ENCODE results near the gene KLK14.

KLK14 gene

GRCh38 chr19:51079481-51080110 is 3.1 kb downstream of the KLK14 start:
- H3K36me3 ChIP-seq (ENCODE audit: insufficient read depth, low read length), result no peaks in the 10 kb centered on the region
- H3K9me3 ChIP-seq (ENCODE audit: low read length), result peaks cover under 1% of the 10 kb centered on the region
- no peak overlapping the region for H3K4me3 ChIP-seq (ENCODE audit: low read depth in 1 of 2, low read length in 2 of 2)
- peaks cover 0 to 5% of the 10 kb centered on the region in 2 donors for H3K27me3 ChIP-seq (ENCODE audit: control insufficient read depth in 1 of 2, insufficient read depth in 2 of 2, low read length in 2 of 2)
- H3K4me1 ChIP-seq (ENCODE audit: insufficient read depth, low read length), result no peaks in the 10 kb centered on the region
- H3K9ac ChIP-seq (ENCODE audit: low read length), result no peak overlapping the region
- H3K27ac ChIP-seq (ENCODE audit: low read depth, low read length), result no peak overlapping the region

GRCh38 chr19:51078731-51079130 is 4.0 kb downstream of the KLK14 start:
- H3K27ac ChIP-seq (ENCODE audit: low read depth, low read length), result no peak overlapping the region
- no peak overlapping the region for H3K4me3 ChIP-seq (ENCODE audit: low read depth in 1 of 2, low read length in 2 of 2)
- no peak overlapping the region for H3K9ac ChIP-seq (ENCODE audit: low read length)
- H3K4me1 ChIP-seq (ENCODE audit: insufficient read depth, low read length), result no peaks in the 10 kb centered on the region
- peaks cover 10% of the 10 kb centered on the region for H3K9me3 ChIP-seq (ENCODE audit: low read length)
- H3K36me3 ChIP-seq (ENCODE audit: insufficient read depth, low read length), result no peaks in the 10 kb centered on the region
- peaks cover 0 to 5% of the 10 kb centered on the region in 2 donors for H3K27me3 ChIP-seq (ENCODE audit: control insufficient read depth in 1 of 2, insufficient read depth in 2 of 2, low read length in 2 of 2)

DNA sequence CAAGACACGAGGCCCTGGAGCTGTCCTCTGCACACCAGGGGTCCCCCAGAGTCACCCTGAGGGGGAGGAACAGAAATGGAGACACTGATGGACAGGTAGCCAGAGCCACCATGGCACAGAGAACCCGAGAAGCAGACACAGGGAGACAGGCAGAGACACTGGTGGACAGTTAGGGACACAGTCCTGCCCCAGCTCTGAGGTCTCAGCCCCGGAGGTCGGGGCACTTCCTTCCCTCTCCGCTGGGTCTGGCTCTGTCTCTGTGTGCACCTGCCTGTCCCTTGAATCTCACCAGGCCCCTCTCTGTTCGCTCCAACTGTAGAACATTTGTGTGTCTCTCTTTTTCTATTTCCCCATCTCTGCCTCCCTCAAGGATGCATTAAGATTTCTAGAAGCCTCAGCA is 4.6 kb downstream of the KLK14 start:
- Histone ChIP-seq H3K9ac (ENCODE audit: low read length) (no peak overlapping the region), H3K4me3 (ENCODE audit: low read depth in 1 of 2, low read length in 2 of 2) (no peak overlapping the region), H3K9me3 (ENCODE audit: low read length) (peaks cover 11% of the 10 kb centered on the region), H3K4me1 (ENCODE audit: insufficient read depth, low read length) (no peaks in the 10 kb centered on the region), H3K27ac (ENCODE audit: low read depth, low read length) (no peak overlapping the region), H3K36me3 (ENCODE audit: insufficient read depth, low read length) (no peaks in the 10 kb centered on the region), H3K27me3 (ENCODE audit: control insufficient read depth in 1 of 2, insufficient read depth in 2 of 2, low read length in 2 of 2) (peaks cover 0 to 5% of the 10 kb centered on the region in 2 donors)

DNA sequence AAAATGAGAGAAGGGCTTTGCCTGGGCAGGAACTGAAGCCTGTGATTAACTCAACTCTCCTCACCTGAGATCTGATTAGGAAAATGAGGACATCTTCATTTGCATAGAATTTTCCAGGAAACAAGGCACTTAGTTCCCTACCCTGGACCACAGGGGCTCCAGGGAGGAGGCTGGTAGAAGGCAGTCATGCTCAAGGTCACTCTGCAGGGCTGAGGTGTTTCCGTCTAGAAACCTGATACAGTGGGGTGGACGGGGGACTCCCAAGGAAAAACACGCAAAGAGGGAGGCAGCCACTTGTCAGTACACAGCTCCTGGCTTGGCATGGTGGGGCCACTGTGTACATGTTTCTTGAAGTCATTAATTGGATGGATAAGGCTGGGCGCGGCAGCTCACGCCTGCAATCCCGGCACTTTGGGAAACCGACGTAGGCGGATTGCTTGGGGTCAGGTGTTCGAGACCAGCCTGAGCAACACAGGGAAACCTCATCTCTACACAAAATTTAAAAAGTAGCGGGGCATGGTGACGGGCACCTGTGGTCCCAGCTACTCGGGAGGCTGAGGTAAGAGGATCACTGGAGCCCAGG is 6.0 kb downstream of the KLK14 start:
- Histone ChIP-seq H3K9ac (ENCODE audit: low read length) (no peak overlapping the region), H3K9me3 (ENCODE audit: low read length) (peaks cover 11% of the 10 kb centered on the region), H3K4me3 (ENCODE audit: low read depth in 1 of 2, low read length in 2 of 2) (no peak overlapping the region), H3K4me1 (ENCODE audit: insufficient read depth, low read length) (no peaks in the 10 kb centered on the region), H3K27me3 (ENCODE audit: control insufficient read depth in 1 of 2, insufficient read depth in 2 of 2, low read length in 2 of 2) (peaks cover 0 to 5% of the 10 kb centered on the region in 2 donors), H3K36me3 (ENCODE audit: insufficient read depth, low read length) (no peaks in the 10 kb centered on the region), H3K27ac (ENCODE audit: low read depth, low read length) (no peak overlapping the region)

DNA sequence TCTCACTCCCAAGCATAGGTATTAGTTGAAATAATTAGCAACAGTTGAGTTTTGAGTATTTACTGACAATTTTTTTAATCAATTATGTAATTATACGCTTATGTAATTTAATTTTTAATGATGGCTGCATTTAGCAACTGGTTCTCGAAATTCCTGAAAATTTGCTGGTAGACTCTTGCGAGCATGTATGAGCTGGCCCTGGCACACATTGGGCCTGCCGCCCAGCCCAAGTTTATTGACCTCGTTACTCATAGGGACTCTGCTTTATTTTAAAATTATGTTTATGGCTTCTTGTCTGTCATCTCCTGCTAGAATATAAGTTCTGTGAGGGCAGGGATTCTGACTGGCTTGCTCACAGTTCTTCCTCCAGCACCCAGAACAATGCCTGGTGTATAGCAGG is 6.7 kb downstream of the KLK14 start:
- Histone ChIP-seq H3K27ac (ENCODE audit: low read depth, low read length) (no peak overlapping the region), H3K9ac (ENCODE audit: low read length) (no peak overlapping the region), H3K4me1 (ENCODE audit: insufficient read depth, low read length) (no peaks in the 10 kb centered on the region), H3K4me3 (ENCODE audit: low read depth in 1 of 2, low read length in 2 of 2) (no peak overlapping the region), H3K9me3 (ENCODE audit: low read length) (peaks cover 11% of the 10 kb centered on the region), H3K27me3 (ENCODE audit: control insufficient read depth in 1 of 2, insufficient read depth in 2 of 2, low read length in 2 of 2) (no peaks in the 10 kb centered on the region), H3K36me3 (ENCODE audit: insufficient read depth, low read length) (no peaks in the 10 kb centered on the region)

DNA sequence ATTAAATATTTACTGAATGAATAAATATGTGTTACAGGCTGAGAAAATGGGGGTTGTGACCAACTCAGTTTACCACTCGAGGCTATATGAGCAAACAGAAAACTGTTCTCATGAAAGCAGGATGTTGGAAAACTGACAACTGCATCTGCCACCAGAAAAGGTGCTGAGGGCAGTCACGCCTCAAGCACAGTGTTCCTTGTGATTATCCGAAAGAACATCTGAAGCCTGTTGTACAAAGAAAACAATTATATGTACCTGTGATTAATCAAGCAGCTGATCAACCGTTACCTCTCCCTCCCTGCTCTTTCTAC is 11.6 kb downstream of the KLK14 start:
- Histone ChIP-seq H3K27me3 (ENCODE audit: control insufficient read depth in 1 of 2, insufficient read depth in 2 of 2, low read length in 2 of 2) (peaks cover 3 to 4% of the 10 kb centered on the region in 2 donors), H3K27ac (ENCODE audit: low read depth, low read length) (no peak overlapping the region), H3K9me3 (ENCODE audit: low read length) (peaks cover 11% of the 10 kb centered on the region), H3K9ac (ENCODE audit: low read length) (no peak overlapping the region), H3K4me1 (ENCODE audit: insufficient read depth, low read length) (no peaks in the 10 kb centered on the region), H3K4me3 (ENCODE audit: low read depth in 1 of 2, low read length in 2 of 2) (no peak overlapping the region), H3K36me3 (ENCODE audit: insufficient read depth, low read length) (no peaks in the 10 kb centered on the region)

- Histone ChIP-seq H3K9ac (ENCODE audit: low read length) (no peak overlapping the region), H3K27ac (ENCODE audit: low read depth, low read length) (no peak overlapping the region), H3K36me3 (ENCODE audit: insufficient read depth, low read length) (no peaks in the 10 kb centered on the region), H3K9me3 (ENCODE audit: low read length) (peaks cover 11% of the 10 kb centered on the region), H3K4me1 (ENCODE audit: insufficient read depth, low read length) (no peaks in the 10 kb centered on the region), H3K4me3 (ENCODE audit: low read depth in 1 of 2, low read length in 2 of 2) (no peak overlapping the region), H3K27me3 (ENCODE audit: control insufficient read depth in 1 of 2, insufficient read depth in 2 of 2, low read length in 2 of 2) (peaks cover 7 to 10% of the 10 kb centered on the region in 2 donors)
Measured at GRCh38 chr19:51070334-51071094, 12.2 kb downstream of the KLK14 start.

- Histone ChIP-seq H3K4me1 (ENCODE audit: insufficient read depth, low read length) (no peaks in the 10 kb centered on the region), H3K4me3 (ENCODE audit: low read depth in 1 of 2, low read length in 2 of 2) (no peak overlapping the region), H3K9ac (ENCODE audit: low read length) (no peak overlapping the region), H3K27me3 (ENCODE audit: control insufficient read depth in 1 of 2, insufficient read depth in 2 of 2, low read length in 2 of 2) (peaks cover 7 to 25% of the 10 kb centered on the region in 2 donors), H3K9me3 (ENCODE audit: low read length) (no peaks in the 10 kb centered on the region), H3K27ac (ENCODE audit: low read depth, low read length) (no peak overlapping the region), H3K36me3 (ENCODE audit: insufficient read depth, low read length) (no peaks in the 10 kb centered on the region)
Measured at GRCh38 chr19:51066393-51067186, 16.1 kb downstream of the KLK14 start.

DNA sequence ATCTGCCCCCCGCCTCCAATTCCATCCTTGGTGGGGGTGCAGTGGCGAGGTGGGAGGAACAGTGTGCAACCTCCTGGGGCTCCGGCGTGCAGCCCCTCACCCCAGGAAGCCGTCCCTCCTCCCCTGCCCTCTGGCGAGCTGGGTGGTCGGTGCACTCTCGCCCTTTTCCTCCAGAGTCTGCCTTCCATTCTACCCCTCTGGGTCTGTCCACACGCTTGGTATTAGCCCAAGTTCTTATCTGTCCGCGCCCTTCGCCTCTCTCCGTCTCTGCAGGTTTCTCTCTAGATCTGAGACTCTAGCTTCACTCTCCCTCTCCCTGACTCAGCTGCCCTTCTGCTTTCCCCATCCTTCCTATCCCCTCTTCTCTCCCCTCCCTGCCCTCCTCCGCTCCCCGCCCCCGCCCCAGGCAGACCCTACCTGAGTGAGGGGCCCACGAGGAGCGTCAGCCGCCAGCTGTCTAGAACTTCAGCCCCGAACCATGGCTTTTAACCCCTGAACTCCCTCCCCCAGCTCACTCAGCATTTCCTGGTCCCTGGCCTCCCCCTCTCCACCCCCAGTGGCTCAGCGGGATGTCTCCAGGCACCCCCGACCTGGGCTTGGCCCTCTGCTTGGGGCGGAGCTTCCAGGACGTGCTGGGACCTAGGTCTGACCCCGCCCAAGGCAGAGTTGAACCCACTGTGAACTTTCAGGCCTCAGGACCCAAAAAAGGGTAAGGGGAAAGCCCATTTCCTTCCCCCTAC is 17.3 kb downstream of the KLK14 start:
- H3K9me3 ChIP-seq (ENCODE audit: low read length), result no peaks in the 10 kb centered on the region
- no peaks in the 10 kb centered on the region for H3K36me3 ChIP-seq (ENCODE audit: insufficient read depth, low read length)
- H3K27ac ChIP-seq (ENCODE audit: low read depth, low read length), result no peak overlapping the region
- H3K9ac ChIP-seq (ENCODE audit: low read length), result no peak overlapping the region
- H3K4me1 ChIP-seq (ENCODE audit: insufficient read depth, low read length), result no peaks in the 10 kb centered on the region
- no peak overlapping the region for H3K4me3 ChIP-seq (ENCODE audit: low read depth in 1 of 2, low read length in 2 of 2)
- H3K27me3 ChIP-seq (ENCODE audit: control insufficient read depth in 1 of 2, insufficient read depth in 2 of 2, low read length in 2 of 2), result peaks cover 12 to 25% of the 10 kb centered on the region in 2 donors

DNA sequence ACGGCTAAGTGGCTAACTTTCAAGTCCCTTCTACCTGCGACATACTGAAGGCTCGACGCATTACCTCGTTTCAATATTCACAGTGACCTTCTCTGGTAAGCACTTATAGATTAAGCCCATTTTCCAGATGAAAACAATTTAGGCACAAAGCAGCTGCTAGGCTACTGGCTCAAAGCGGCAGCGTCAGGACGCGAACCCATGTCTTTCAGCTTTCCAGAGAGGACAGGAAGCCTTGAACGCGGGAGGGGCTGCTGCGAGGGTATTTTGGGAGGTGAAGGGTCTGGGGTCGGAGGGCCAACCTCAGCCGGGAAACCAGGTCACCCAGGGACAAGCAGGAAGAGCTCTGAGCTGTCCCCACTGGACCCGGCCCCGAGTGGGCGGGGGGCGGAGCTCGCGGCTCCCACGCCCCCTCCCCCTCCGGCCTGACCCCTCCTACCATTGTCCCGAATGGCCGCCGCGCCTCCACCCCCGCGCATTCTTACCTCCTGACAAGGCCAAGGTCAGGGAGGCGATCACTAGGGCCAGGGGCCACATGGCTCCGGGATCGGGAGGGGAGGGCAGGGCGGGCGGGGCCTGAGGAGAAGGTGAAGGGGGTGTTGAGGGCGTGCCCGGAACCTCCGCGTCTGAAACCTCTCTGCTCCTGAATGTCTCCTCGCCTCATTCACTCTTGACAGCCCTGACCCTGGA is 18.0 kb downstream of the KLK14 start, which contains the start of gene KLK13:
KLK13 (minus strand) TSS at position 559 of the 687 bp plus-strand sequence; CDS start at position 534, 25 bp downstream.
- H3K27me3 ChIP-seq (ENCODE audit: control insufficient read depth in 1 of 2, insufficient read depth in 2 of 2, low read length in 2 of 2), result peaks cover 12 to 25% of the 10 kb centered on the region in 2 donors
- H3K4me3 ChIP-seq (ENCODE audit: low read depth in 1 of 2, low read length in 2 of 2), result no peak within 1 kb of the TSS
- no peaks in the 10 kb centered on the region for H3K4me1 ChIP-seq (ENCODE audit: insufficient read depth, low read length)
- H3K9me3 ChIP-seq (ENCODE audit: low read length), result no peaks in the 10 kb centered on the region
- H3K27ac ChIP-seq (ENCODE audit: low read depth, low read length), result no peak within 1 kb of the TSS
- no peak within 1 kb of the TSS for H3K9ac ChIP-seq (ENCODE audit: low read length)
- H3K36me3 ChIP-seq (ENCODE audit: insufficient read depth, low read length), result no peaks in the 10 kb centered on the region
